H54 (cell line): ENCODE measurements around the gene HOXB3.

Source experiments
- DNase-seq: peaks from one replicate; pipeline ENCODE4 v3.0.0; 2011; ENCODE audit warnings: low spot score, mixed read lengths; ENCODE audit not compliant: insufficient read length
- FAIRE-seq: peaks from 3 replicates; lab custom pipeline; 2011; peaks lifted over from hg19 to GRCh38; lab: Jason Lieb, UNC
- POLR2A ChIP-seq: IDR thresholded peaks from 2 replicates; pipeline ENCODE4 v1.6.1; 2011; ENCODE audit warnings: low read depth, mild to moderate bottlenecking, low read length

The HOXB3 gene

GRCh38 chr17:48556229-48556575 is 33.8 kb downstream of the HOXB3 start:
- DNase-seq (no peak), FAIRE-seq (no peak)
- no peak for TF ChIP-seq POLR2A

DNA sequence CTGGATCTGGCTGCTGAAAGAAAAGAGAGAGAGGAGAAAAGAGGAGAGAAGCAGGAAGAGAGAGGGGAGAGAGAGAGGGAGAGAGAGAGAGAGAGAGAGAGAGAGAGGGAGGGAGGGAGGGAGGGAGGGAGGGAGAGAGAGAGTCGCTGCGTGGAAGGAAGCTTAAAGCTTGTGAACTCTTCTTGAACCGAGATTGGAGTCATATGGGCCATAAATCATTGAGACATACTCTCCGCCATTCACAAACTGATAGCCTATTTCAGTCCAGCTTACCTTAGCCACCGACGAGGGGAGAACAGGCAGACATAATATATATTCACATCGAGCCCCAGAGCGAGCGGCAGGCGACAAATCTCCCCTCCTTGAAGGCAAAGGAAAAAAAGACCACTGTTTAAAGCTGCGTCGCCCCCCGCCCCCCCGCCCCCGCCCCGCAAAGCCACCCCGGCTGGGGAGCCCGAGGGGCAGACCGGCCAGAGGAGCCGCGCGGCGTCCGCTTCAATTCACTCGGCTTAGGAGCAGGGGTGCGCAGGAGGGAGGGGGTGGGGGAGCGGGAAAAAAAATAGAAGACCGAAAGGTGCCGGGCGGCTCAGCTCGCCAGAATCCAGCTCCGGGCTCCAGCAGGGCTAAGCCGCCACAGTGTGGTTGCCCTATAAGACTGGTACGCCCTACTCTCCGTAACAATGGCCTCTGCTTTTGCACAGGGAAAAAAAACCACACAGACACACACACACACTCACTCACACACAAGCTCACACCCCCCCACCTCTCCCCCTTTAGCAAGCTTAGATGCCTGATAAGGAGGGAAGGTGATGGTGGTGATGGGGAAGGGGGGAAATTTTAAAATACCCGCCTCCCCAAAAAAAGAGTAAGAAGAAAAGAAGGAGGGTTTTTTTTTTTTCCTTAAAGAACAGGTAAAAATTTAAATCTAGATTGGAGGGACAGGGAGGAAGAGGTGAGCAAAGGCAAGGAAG is 34.5 kb downstream of the HOXB3 start:
- TF ChIP-seq POLR2A: no peak
- DNase-seq: peak; percentile 95
- FAIRE-seq: no peak

DNA sequence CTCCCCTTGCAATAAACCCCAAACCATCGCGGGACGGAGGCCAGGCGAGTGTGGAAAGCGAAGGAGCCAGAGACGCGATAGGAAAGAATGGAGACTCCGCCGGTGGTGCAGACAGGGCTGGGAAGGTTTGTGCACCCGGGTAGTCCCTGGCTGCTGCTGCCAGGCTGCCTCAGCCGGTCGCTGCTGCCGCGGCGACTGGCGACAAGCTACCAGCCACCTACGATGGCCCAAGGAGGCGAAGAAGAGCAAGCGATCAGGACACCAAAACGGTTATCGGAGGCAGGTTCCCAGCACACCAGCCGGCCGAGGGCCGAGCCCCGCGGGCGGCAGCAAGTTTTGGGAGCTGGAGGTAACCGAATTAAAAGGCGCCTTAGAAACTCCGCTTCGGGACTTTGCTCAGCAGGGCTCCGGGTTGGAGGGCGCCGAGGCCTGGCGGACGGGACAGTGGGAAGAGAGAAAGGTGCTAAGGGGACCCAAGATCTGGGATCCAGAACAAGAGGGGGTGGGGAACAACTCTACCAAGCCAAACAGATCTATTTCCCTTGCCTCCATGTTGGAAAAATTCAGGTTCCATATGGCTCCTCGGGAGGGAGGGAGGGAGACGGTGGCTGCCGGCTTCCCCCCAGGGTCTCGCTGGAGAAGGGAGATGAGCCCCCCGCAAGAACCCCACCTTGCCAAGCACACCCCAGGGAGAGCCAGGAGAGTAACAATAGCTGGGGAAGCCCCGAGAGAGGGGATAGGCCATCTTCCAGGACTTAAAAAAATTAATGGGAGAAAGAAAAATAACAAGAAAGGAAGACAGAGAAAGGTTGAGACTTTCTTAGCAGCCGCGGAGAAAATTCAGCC is 35.4 kb downstream of the HOXB3 start:
- no peak for TF ChIP-seq POLR2A
- no peak for FAIRE-seq
- DNase-seq: no peak

- no peak for TF ChIP-seq POLR2A
- DNase-seq: no peak
- FAIRE-seq: no peak
Observed at GRCh38 chr17:48553826-48554225, 36.2 kb downstream of the HOXB3 start.

- FAIRE-seq (no peak), DNase-seq (no peak)
- TF ChIP-seq POLR2A: no peak
Observed at GRCh38 chr17:48553190-48553547, 36.9 kb downstream of the HOXB3 start.

DNA sequence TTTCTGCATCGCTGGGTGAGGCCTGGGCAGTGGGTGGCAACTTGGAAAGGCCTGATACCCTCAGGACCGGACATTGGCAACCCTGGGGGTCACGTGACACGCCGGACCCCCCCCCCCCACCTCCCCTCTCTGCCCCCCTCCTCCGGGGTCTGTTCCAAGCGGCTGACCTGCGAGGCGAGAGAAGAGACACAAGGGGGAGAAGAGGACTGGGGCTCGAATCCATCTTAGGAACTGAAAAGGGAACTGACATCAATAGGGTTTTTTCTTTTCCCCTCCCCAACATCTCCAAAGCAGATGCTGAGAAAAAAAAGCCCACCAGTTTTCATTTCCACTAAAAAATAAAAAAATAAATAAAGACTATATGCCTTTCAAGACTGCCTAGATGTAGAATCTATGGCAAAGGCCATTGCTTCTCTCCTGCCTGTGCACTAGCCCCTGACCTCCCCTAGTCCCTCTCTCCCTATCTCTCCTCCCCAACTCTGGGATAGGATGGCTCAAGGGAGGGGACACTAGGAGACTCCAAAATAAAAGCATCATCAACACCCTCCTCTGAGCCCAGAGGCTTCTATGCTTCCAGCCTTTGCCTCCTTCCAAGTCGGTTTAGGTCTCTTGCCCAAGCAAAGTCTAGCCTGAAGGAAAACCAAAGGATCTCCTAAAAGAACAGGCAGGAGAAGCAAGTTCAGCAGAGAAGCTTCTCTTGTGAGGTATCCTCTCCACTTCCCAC is 37.4 kb downstream of the HOXB3 start:
- no peak for TF ChIP-seq POLR2A
- no peak for FAIRE-seq
- no peak for DNase-seq

GRCh38 chr17:48551596-48552465 is 38.2 kb downstream of the HOXB3 start:
- DNase-seq (no peak), FAIRE-seq (no peak)
- no peak for TF ChIP-seq POLR2A

- DNase-seq: no peak
- TF ChIP-seq POLR2A: no peak
- FAIRE-seq: no peak
Observed at GRCh38 chr17:48551214-48551555, 38.9 kb downstream of the HOXB3 start.

DNA sequence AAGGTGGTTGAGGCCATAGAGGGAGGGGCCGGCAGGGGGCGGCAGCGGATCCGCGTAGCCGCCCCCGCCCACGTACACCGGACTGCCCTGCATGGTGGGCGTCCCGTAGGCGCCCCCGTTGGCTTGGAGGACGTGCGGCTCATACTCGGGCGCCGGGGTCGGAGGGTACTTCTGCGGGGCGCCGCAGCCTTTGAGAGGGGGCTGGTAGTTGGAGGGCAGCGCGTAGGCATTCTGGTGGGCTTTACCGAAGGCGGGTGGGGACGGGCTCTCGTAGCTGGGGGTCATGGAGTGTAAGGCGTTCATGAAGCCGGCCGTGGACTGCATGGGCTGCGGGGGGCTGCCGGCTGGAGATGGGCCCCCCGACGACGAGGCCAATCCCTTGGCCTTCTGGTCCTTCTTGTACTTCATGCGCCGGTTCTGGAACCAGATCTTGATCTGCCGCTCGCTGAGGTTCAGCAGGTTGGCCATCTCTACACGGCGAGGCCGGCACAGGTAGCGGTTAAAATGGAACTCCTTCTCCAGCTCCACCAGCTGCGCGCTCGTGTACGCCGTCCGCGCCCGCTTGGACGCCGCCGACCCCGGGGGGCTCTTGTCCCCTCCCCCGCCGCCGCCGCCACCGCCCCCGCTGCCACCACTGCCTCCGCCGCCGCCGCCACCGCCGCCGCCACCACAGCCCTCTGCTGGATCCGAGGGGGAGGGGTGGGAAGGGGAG is 39.4 kb downstream of the HOXB3 start:
- no peak for FAIRE-seq
- no peak for DNase-seq
- no peak for TF ChIP-seq POLR2A

DNA sequence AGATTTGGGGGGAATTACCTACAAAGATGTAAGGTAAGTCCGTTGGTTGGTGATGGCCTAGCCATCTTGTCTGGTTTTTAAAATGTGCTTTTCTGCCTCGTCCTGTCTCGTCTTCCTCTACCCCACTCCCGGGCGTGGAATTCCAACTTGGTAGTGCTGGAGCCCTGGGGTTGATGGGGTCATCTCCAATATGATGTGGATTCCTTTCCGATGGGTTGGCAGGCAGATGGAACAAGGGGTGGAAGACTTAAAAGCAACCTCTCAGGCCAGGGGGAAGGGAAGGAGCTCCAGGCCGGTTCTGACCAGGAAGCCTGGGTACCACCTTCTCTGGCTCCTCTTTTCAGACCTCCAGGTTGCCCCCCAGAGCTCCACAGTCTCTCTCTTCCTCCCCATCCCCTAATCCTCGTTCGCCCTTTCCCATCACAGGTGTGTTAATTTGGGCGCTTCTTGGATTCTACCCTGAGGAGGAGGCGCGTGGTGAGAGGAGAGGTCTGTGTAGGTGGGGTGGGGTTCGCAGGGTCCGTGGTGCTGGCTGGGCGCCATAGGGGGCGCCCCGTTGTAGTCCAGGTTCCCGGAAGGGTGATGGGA is 40.0 kb downstream of the HOXB3 start:
- no peak for FAIRE-seq
- TF ChIP-seq POLR2A: no peak
- no peak for DNase-seq

DNA sequence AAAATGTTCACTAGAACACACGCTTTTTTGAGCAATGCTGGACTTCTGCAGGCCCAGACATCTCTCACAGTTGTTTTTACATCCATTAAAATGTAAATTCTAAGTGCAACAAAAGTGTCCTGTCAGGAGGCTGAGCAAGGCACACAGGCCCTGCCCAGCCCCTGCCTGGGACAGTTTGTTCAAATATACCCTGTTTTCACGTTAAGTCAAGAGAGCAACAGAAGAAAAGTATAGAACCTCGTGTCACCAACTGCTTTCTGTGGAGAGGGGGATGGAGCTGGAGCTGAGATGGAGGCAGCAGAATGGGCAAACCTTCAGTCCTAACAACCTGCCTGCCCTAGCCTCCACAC is 40.8 kb downstream of the HOXB3 start:
- DNase-seq (no peak), FAIRE-seq (no peak)
- no peak for TF ChIP-seq POLR2A

DNA sequence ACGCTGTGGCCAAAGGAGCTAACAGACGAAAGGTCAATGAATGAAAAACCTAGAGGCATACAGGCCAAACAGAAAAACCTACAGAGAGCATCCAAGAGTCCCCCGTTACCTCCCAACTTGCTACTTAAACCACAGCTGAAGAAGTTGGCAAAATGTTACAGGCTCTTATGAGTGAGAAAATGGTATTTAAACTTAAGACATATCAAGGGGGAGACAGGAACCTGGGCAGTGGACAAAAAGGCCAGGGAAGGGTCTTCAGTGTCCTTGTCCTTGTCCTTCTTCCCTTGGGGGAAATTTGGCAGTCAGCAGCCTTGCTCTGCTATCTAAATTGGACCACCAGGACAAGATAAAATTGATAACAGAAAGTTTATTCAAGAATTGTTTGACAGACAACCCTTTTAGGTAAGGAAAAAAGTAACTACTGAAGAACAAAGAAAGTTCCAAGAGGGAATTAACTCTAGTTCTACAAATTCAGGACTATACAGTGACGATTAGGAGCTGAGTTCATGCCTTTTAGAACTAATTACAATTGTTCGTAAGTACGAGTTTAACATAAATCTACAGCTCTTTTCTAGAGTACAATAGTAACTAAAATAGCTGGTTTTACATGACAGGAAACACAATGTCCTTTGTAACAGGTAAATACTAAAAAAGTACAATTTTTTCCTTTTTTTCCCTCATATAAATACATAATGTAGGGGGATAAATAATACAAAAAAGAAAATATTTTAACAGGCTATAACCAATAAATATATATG is 41.3 kb downstream of the HOXB3 start:
- no peak for DNase-seq
- TF ChIP-seq POLR2A: no peak
- FAIRE-seq: no peak
